Measurements from ENCODE around the gene DDX46.

Gene DDX46

DNA sequence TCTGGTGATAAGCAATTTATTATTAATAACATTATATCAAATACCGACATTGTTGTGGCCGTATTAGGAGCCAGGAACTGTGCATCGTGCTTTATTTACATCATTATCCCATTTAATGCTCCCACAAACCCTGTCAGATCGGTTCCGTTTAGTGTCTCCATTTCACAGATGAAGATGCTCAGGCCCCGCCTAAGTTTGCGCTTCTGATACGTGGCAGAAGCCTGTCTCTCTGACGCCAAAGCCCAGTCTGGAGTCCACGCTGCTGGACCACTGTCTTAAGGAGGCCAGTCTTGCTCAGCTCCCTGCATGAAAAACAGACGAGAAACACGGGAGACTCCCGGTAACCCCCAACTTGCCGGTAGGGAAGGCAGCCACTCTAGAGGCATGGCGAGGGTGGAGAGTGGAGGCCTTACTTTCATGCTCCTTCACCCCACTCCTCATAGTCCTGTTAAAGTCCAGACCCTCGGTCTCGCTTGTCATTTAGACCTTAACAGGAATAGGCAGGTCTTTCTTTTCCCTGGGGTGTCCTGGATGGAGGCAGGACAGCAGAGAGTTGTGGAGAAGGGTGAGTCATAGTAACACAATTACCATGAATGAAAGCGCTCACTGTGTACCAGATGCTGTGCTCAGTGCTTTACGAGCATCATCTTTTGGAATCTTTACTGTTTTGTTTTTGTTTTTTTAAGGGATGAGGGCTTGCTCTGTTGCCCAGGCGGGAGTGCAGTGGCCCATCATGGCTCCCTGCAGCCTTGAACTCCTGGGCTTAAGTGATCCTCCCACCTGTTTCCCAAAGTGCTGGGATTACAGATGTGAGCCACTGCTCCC is 116.5 kb downstream of the DDX46 start:
- no peak for TF ChIP-seq CTCF (IDR thresholded peaks at IDR 0.05; ENCODE audit: extremely low read depth, insufficient read depth, missing control alignments)
- in situ Hi-C loops (cut with MboI; ENCODE audit: low pct_unique_long_range_greater_than_20kb, low sequenced_read_pairs, unreplicated experiment): no loop called here
- DNase-seq (ENCODE audit: low spot score): peak; percentile 52

DNA sequence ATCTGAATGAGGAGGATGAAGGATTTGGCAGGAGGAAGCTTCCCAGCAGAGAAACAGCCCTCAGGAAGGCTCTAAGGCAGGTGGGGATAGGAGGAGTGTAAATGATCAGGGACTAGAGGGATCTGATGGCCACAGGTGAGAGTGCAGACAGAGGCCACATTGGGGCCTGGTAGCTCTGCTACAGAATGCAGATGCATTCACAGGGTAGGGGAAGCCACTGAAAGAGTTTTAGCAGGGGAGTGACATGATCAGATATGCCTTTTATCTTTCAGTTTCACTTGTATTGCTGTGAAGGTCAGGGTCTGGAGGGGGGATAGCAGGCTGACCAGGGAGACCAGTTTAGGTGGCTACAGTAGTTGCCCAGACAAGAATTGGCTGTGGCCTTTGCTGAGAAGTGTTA is 118.6 kb downstream of the DDX46 start:
- TF ChIP-seq CTCF (IDR thresholded peaks at IDR 0.05; ENCODE audit: extremely low read depth, insufficient read depth, missing control alignments): no peak
- in situ Hi-C loops (cut with MboI; ENCODE audit: low pct_unique_long_range_greater_than_20kb, low sequenced_read_pairs, unreplicated experiment): no loop called here
- peak; percentile 81 for DNase-seq (ENCODE audit: low spot score)

DNA sequence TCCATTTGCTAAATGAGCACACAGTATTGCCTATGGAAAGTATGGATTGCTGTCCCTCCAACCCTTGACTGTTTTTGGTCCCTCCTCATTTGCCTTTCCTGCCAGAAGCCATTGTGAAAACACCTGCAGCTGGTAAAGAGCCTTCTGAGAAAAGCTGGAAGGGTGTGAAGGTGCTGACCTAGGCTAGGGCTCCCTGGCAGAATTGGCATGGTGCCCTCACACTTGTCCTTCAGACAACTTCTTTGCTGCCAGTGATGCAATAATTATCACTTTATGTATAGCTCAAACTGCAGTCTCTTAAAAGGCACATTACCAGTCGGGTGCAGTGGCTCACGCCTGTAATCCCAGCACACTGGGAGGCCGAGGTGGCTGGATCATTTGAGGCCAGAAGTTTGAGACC is 119.8 kb downstream of the DDX46 start:
- DNase-seq (ENCODE audit: low spot score): no peak
- TF ChIP-seq CTCF (IDR thresholded peaks at IDR 0.05; ENCODE audit: extremely low read depth, insufficient read depth, missing control alignments): no peak
- in situ Hi-C loops (cut with MboI; ENCODE audit: low pct_unique_long_range_greater_than_20kb, low sequenced_read_pairs, unreplicated experiment): no loop called here

GRCh38 chr5:134879456-134879855 is 120.9 kb downstream of the DDX46 start:
- no peak for DNase-seq (ENCODE audit: low spot score)
- TF ChIP-seq CTCF (IDR thresholded peaks at IDR 0.05; ENCODE audit: extremely low read depth, insufficient read depth, missing control alignments): no peak

More at GRCh38 chr5:134879456-134879855, 120.9 kb downstream of the DDX46 start:
- in situ Hi-C loops (cut with MboI; ENCODE audit: low pct_unique_long_range_greater_than_20kb, low sequenced_read_pairs, unreplicated experiment): no loop called here

Measured in GM13977 (cell line).